Stomach (tissue), 9 donors: ENCODE results near the gene LSR. TPM values are rescaled to one million over a fixed set of nuclear protein-coding genes. Genes with fewer than 3 reads are reported as not detected.

Experiments
- DNase-seq, 2 donors: peaks; one replicate each; pipeline versions ENCODE4 v3.0.0 to v3.0.0-alpha.2; 2013 to 2019
- H3K27ac ChIP-seq, 5 donors: fragments of 200-600 bp in 4 of 5; sonication (generic) in 4 of 5; one replicate each; pipeline ENCODE4 v1.5.1; 2013 to 2019; ENCODE audit warnings: mild to moderate bottlenecking in 1 of 5, moderate library complexity in 1 of 5
- H3K27me3 ChIP-seq, 3 donors: fragments of 200-600 bp; sonication (generic); one replicate each; pipeline ENCODE4 v1.5.1; 2017 to 2019; ENCODE audit warnings: mixed run types in 1 of 3
- H3K36me3 ChIP-seq, 4 donors: fragments of 200-600 bp; sonication (generic); 1 replicate in 3 of 4; 2 replicates in 1 of 4; pipeline ENCODE4 v1.5.1; 2016 to 2019
- H3K4me1 ChIP-seq, 4 donors: fragments of 200-600 bp; sonication (generic); one replicate each; pipeline ENCODE4 v1.5.1; 2016 to 2019
- H3K4me3 ChIP-seq, 4 donors: fragments of 200-600 bp; sonication (generic) in 3 of 4; one replicate each; pipeline ENCODE4 v1.5.1; 2016 to 2019; ENCODE audit warnings: mild to moderate bottlenecking in 1 of 4
- H3K9me3 ChIP-seq, 4 donors: fragments of 200-600 bp; sonication (generic); one replicate each; pipeline ENCODE4 v1.5.1; 2016 to 2019
- EP300 ChIP-seq: sonication (generic); formaldehyde crosslinking; IDR thresholded peaks from one replicate; pipeline ENCODE4 v1.6.1; 2017; ENCODE audit warnings: antibody characterized with exemption
- POLR2A ChIP-seq, 4 donors: fragments of 450-650 bp; IDR thresholded peaks; one replicate each; pipeline ENCODE4 v1.6.1; 2016; ENCODE audit warnings: antibody characterized with exemption in 4 of 4, control low read depth in 2 of 4, mild to moderate bottlenecking in 1 of 4, moderate library complexity in 1 of 4
- POLR2AphosphoS5 ChIP-seq, 3 donors: sonication (generic); formaldehyde crosslinking; IDR thresholded peaks; one replicate each; pipeline ENCODE4 v1.6.1; 2016; ENCODE audit warnings: antibody characterized with exemption in 3 of 3
- WGBS, 5 donors: extraction: QIAGEN DNeasy Blood & Tissue Kit in 3 of 5; methylation state at CpG; one replicate each; pipeline versions ENCODE4 v1.1.5 to v1.1.7; 2013 to 2018; 5-methylcytosine and 5-hydroxymethylcytosine counted together
- intact Hi-C: fragments of 100-400 bp; cut with DNase I; formaldehyde crosslinking; loops from one replicate; pipeline ENCODE4 v1.15.1; 2023; ENCODE audit warnings: low total_unique reads
- polyA plus RNA-seq, 3 donors: library from polyadenylated mRNA; stranded (reverse); fragments of 200-250 nt; gene quantifications; one replicate each; pipeline ENCODE4 v1.2.3, GENCODE V29; 2013
- total RNA-seq, 5 donors: library from RNA; depleted of rRNA; stranded (reverse); fragments of >200 nt; gene quantifications; one replicate each; pipeline versions ENCODE4 v1.1.0 to v1.2.3, GENCODE V29; 2014 to 2016
- TF ChIP-seq, protein P1 (sequence below), 7 experiments: fragments of 450-650 bp in 4 of 7; fragments of 200-600 bp in 3 of 7; sonication (generic) in 3 of 7; IDR thresholded peaks; one replicate each; pipeline ENCODE4 v1.5.1; 2016 to 2019; ENCODE audit warnings: antibody characterized with exemption in 7 of 7, control low read depth in 2 of 7, mild to moderate bottlenecking in 1 of 7
- donor health status: healthy with polysubstance abuse.
- donor health status: Bipolar disorder and iron deficiency.
- donor health status: healthy.

Gene LSR
- total and polyA plus RNA-seq, 8 donors = 17.9 to 174 (median 78.6) TPM

DNA sequence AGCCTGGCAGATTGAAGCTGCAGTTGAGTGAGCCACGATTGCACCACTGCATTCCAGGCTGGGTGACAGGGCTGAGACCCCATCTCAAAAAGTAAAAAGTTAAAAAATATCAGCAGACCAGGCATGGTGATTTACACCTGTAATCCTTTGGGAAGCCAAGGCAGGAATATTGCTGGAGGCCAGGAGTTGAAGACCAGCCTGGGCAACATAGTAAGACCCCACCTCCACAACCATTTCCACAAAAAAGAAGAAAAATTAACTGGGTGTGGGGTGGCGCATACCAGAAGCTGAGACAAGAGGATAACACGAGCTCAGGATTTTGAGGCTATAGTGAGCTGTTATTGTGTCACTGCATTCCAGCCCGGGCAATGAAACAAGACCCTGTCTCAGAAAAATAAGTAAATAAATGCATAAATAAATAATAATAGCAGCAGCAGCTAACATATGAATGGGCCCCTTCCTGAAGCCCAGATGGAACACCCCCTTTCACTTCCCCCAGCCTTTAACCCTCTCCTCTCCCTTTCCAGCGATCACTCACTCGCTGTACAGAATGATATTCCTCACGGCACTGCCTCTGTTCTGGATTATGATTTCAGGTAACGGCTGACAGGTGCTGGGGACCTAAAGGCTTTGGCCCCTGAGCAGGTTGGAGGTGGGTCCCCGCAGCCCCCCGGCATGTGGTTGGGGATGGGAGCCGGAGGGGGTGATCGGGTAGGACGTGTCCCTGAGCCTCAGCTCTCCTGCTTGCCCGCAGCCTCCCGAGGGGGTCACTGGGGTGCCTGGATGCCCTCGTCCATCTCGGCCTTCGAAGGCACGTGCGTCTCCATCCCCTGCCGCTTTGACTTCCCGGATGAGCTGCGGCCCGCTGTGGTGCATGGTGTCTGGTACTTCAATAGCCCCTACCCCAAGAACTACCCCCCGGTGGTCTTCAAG, 46.3 kb downstream of the LSR start:
- no peak for DNase-seq
- Histone ChIP-seq H3K4me3 (no peak overlapping the region), H3K4me1 (no peaks in the 10 kb centered on the region), H3K27ac (no peak overlapping the region), H3K9me3 (no peaks in the 10 kb centered on the region), H3K27me3 (peaks cover 0 to 82% (median 22%) of the 10 kb centered on the region in 3 donors), H3K36me3 (no peaks in the 10 kb centered on the region)
- intact Hi-C loops = no loop called here
- TF ChIP-seq, protein P1, sequence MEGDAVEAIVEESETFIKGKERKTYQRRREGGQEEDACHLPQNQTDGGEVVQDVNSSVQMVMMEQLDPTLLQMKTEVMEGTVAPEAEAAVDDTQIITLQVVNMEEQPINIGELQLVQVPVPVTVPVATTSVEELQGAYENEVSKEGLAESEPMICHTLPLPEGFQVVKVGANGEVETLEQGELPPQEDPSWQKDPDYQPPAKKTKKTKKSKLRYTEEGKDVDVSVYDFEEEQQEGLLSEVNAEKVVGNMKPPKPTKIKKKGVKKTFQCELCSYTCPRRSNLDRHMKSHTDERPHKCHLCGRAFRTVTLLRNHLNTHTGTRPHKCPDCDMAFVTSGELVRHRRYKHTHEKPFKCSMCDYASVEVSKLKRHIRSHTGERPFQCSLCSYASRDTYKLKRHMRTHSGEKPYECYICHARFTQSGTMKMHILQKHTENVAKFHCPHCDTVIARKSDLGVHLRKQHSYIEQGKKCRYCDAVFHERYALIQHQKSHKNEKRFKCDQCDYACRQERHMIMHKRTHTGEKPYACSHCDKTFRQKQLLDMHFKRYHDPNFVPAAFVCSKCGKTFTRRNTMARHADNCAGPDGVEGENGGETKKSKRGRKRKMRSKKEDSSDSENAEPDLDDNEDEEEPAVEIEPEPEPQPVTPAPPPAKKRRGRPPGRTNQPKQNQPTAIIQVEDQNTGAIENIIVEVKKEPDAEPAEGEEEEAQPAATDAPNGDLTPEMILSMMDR (IDR thresholded peaks at IDR 0.05) = no peak
- TF ChIP-seq EP300 (no peak), POLR2AphosphoS5 (IDR thresholded peaks at IDR 0.05) (no peak), POLR2A (IDR thresholded peaks at IDR 0.05) (no peak)
- WGBS, 5 donors = 58 to 70% (median 65%) methylated on average over 17 to 25 of the region's 25 CpGs

DNA sequence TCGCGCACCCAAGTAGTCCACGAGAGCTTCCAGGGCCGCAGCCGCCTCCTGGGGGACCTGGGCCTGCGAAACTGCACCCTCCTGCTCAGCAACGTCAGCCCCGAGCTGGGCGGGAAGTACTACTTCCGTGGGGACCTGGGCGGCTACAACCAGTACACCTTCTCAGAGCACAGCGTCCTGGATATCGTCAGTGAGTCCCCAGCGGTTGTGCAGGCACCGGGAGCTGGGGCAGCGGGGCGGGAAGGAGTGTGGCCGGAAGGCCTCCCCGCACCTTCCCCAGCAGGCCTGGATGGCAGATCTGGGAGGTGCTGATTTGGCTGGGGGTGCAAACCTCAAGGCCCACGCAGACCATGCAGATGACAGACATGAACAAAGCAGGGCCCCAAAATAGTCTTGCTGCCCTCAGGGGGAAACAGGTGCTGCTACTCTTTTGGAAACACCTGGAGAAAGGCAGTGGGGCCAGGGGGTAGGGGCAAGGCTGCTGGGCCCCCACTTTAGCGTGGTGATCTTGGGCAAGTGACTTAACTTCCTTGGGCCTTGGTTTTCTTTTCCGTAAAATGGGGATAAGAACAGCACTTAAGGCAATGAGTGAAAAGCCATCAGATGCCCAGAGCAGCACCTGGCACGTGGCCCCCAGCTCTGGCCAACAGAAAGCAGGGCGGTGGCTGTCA, 47.1 kb downstream of the LSR start:
- no peak overlapping the region for H3K27ac ChIP-seq
- H3K27me3 ChIP-seq = peaks cover 0 to 80% (median 23%) of the 10 kb centered on the region in 3 donors
- no peak for TF ChIP-seq EP300
- DNase-seq = peak in 1 of 2 donors; percentile 62
- no peaks in the 10 kb centered on the region for H3K36me3 ChIP-seq
- no peak overlapping the region for H3K4me3 ChIP-seq
- intact Hi-C loops = no loop called here
- WGBS, 5 donors = 37 to 78% (median 41%) methylated on average over 9 to 24 of the region's 24 CpGs
- H3K9me3 ChIP-seq = no peaks in the 10 kb centered on the region
- H3K4me1 ChIP-seq = no peaks in the 10 kb centered on the region

DNA sequence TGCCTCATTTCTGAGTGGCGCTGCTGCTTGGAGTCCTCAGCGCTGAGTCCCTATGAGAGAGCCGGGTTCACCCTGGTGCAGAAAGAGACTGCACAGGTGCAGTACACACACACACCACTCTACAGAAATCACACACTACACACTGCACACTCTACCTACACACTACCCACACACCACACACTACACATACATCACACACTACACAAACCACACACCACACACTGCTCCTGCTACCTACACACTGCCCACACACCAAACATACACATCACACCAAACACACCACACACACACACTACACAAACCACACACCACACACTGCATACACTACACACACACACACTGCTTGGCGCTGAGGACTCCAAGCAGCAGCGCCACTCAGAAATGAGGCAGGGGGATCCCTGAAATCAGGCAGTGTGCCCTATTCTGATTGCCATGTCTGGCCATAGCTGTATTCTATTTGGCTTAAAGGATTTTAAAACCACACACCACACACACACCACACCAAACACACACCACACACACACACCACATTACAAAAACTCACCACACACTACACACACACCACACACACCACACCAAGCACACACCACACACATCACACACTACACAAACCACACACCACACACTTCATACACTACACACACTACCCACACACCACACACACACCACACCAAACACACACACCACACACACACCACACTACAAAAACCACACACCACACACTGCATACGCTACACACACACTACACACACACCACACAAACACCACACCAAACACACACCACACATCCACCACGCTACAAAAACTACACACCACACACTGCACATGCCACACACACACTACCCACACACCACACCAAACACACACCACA, 48.1 kb downstream of the LSR start:
- intact Hi-C loops = no loop called here
- Histone ChIP-seq H3K4me1 (no peaks in the 10 kb centered on the region), H3K9me3 (no peaks in the 10 kb centered on the region), H3K36me3 (no peaks in the 10 kb centered on the region), H3K27me3 (peaks cover 0 to 78% (median 21%) of the 10 kb centered on the region in 3 donors), H3K4me3 (no peak overlapping the region), H3K27ac (no peak overlapping the region)
- WGBS, 5 donors = 84 to 92% (median 89%) methylated on average over 7 of the region's 7 CpGs
- TF ChIP-seq, protein P1 (IDR thresholded peaks at IDR 0.05) = no peak
- no peak for DNase-seq

DNA sequence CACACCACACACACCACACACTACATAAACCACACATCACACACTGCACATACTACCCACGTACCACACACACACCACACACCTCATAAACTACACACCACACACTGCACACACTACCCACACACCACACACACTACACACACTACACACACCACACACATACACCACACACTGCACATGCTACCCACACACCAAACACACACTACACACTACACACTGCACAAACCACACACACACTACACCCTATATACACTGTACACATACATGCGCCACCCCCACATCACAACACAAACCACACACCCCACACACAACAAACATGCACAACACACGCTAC, 48.7 kb downstream of the LSR start:
- Histone ChIP-seq H3K4me3 (no peak overlapping the region), H3K27ac (no peak overlapping the region), H3K27me3 (peaks cover 0 to 78% (median 16%) of the 10 kb centered on the region in 3 donors), H3K36me3 (no peaks in the 10 kb centered on the region), H3K4me1 (no peaks in the 10 kb centered on the region), H3K9me3 (no peaks in the 10 kb centered on the region)
- 93 to 99% (median 95%) methylated on average over 3 of the region's 3 CpGs for WGBS, 5 donors
- intact Hi-C loops = no loop called here
- TF ChIP-seq, protein P1 (IDR thresholded peaks at IDR 0.05) = no peak
- no peak for TF ChIP-seq EP300
- DNase-seq = no peak
